GM19395 (cell line): ENCODE data around the gene IL1RAPL2.

ENCODE experiments used
- ATAC-seq: cut with Tn5 transposase; IDR thresholded peaks from one replicate; pipeline ENCODE4 v1.9.1; 2021; ENCODE audit warnings: mild to moderate bottlenecking, moderate library complexity; ENCODE audit not compliant: unreplicated experiment

Gene IL1RAPL2

GRCh38 chrX:105349476-105349875 lies 783.5 kb downstream of the IL1RAPL2 start:
- no peak for ATAC-seq

- ATAC-seq, result no peak
Observed at GRCh38 chrX:105375816-105376215, 809.8 kb downstream of the IL1RAPL2 start.

- no peak for ATAC-seq
Observed at GRCh38 chrX:105424729-105425128, 858.7 kb downstream of the IL1RAPL2 start.

- no peak for ATAC-seq
Observed at GRCh38 chrX:105451401-105451800, 885.4 kb downstream of the IL1RAPL2 start.

- ATAC-seq, result no peak
Observed at GRCh38 chrX:105458846-105459245, 892.8 kb downstream of the IL1RAPL2 start.

- ATAC-seq, result no peak
Observed at GRCh38 chrX:105460376-105460775, 894.4 kb downstream of the IL1RAPL2 start.

GRCh38 chrX:105461016-105461415 lies 895.0 kb downstream of the IL1RAPL2 start:
- ATAC-seq, result no peak

- no peak for ATAC-seq
Observed at GRCh38 chrX:105462186-105462585, 896.2 kb downstream of the IL1RAPL2 start.

- ATAC-seq, result no peak
Observed at GRCh38 chrX:105463473-105463872, 897.5 kb downstream of the IL1RAPL2 start.

GRCh38 chrX:105464618-105465017 lies 898.6 kb downstream of the IL1RAPL2 start:
- ATAC-seq, result no peak

GRCh38 chrX:105468741-105469140 lies 902.7 kb downstream of the IL1RAPL2 start:
- ATAC-seq, result no peak

GRCh38 chrX:105471597-105471996 lies 905.6 kb downstream of the IL1RAPL2 start:
- ATAC-seq, result no peak

GRCh38 chrX:105475801-105476200 lies 909.8 kb downstream of the IL1RAPL2 start:
- ATAC-seq, result no peak

- ATAC-seq, result no peak
Observed at GRCh38 chrX:105477351-105477750, 911.4 kb downstream of the IL1RAPL2 start.

GRCh38 chrX:105480646-105481310 lies 914.8 kb downstream of the IL1RAPL2 start:
- ATAC-seq, result no peak

- ATAC-seq, result no peak
Observed at GRCh38 chrX:105483011-105483410, 917.0 kb downstream of the IL1RAPL2 start.

GRCh38 chrX:105488716-105489115 lies 922.7 kb downstream of the IL1RAPL2 start:
- ATAC-seq, result no peak

GRCh38 chrX:105495376-105495775 lies 929.4 kb downstream of the IL1RAPL2 start:
- no peak for ATAC-seq

- no peak for ATAC-seq
Observed at GRCh38 chrX:105502336-105502735, 936.3 kb downstream of the IL1RAPL2 start.

- ATAC-seq, result no peak
Observed at GRCh38 chrX:105515561-105515960, 949.6 kb downstream of the IL1RAPL2 start.

GRCh38 chrX:105526431-105526830 lies 960.4 kb downstream of the IL1RAPL2 start:
- no peak for ATAC-seq

GRCh38 chrX:105527759-105528158 lies 961.8 kb downstream of the IL1RAPL2 start:
- ATAC-seq, result no peak

GRCh38 chrX:105533951-105534350 lies 968.0 kb downstream of the IL1RAPL2 start:
- no peak for ATAC-seq
